Activated CD4-positive, alpha-beta T cell treated with anti-CD3 and anti-CD28 coated beads, Interleukin-2, amount 50 U/mL, for 16 hours (primary cell): ENCODE results near the gene MAEA.

ENCODE experiments used
- DNase-seq: peaks from one replicate; pipeline ENCODE4 v3.0.0-alpha.2; 2020

Gene MAEA

DNA sequence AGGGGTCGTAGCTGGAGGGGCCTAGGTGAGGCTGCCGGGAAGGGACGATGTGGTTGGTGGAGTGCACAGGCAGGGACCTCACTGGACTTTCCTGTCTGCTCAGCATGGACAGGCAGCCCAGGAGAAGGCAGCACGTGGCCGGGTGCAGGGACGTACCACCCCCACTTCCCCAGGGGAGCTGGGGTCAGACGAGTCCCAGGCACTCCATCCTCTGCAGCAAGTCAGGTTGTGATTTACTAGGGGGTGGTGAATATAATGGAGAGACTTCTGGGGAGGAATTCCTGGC, 39.2 kb upstream of the MAEA start:
- no peak for DNase-seq

DNA sequence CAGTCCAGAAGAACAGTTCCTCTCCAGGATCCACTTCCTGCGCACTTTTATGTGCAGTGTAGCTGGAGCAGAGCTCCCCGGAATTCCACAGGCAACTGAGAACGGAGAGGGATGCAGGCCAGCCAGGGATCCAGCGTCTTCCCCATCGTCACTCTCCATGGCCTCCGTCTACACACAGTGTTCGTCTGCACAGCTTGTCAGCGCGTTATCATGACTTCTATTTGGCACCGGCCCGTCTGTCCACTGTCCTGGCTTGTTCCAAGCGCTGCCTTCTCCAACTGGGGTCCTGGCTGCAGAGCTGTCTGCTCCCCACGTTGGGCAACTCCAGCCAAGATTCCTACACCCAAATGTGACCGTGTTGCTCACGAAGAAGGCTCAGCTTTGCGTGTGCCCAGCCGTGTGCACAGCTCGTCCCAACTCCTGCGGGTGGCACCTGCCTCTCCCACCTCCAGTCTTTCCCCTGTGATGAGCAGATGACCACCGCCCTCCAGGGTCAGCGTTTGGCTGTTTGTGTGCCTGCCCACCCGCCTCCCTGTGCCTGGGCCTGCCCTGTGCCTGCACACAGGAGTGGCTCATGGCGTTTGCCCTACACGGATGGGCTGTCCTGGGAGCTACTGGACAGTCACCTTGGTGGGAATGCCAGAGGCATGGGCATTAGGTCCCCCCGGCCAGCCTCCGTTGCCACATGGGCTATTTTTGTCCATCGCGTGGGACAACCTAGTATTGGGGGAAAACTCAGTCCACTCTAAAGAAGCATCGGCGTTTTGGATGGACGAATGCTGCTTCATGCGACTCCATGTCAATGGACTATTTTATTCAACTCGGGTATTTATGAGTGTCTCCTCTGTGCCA, 38.5 kb upstream of the MAEA start:
- DNase-seq, result no peak

DNA sequence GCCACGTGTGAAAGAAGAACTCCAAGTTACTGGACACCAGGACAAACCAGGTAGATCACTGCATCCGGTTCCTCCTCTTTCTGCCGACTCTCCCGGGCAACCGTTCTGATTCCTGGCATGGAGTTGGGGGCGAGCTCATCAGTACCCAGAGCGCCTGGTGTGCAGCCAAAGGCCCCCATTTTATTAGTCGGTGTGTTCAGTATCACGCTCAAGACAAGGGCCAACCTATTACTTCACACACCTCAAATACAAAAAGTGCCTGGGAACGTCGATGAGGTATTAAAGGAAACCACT, 38.0 kb upstream of the MAEA start:
- DNase-seq, result no peak

DNA sequence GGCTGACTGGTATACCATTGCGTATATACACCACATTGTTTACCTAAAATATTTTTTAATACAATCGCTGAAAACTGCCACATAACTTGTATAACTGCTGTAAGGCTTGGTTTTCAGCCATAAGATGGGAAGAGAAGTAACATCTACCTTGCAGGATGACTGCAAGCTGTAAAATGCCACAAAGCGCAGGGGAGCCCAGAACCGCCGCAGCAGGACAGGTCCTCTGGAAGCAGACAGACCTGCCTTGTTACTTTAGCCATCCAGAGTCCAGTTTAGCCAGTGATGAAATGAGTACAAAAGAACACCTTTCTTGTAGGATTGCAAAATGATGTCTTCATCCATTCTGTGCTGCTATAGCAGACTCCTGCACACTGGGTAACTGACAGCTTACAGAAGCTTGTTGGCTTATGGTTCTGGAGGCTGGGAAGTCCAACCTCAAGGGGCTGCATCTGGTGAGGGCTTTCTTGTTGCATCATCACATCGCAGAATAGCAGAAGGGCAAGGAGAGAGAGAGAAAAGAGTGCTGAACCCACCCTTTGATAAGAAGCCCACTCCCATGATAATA, 36.7 kb upstream of the MAEA start:
- no peak for DNase-seq

DNA sequence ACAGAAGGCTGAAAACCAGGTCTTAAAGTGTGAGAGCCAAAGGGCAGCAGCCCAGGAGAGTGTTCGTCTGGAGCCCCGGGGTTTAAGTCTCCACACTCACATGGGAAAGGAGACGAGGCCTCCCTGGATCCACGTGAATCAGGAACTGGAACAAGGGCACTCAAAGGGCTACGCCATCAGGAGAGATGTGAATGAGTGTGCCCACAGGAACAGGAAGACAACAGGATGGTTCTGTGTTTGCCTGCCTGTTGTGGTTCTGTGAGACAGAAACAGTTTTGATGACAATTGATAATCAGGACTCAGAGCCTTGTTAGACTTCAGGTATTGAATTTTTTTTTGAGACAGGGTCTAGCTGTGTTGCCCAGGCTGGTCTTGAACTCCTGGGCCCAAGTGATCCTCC, 35.9 kb upstream of the MAEA start:
- DNase-seq, result no peak

DNA sequence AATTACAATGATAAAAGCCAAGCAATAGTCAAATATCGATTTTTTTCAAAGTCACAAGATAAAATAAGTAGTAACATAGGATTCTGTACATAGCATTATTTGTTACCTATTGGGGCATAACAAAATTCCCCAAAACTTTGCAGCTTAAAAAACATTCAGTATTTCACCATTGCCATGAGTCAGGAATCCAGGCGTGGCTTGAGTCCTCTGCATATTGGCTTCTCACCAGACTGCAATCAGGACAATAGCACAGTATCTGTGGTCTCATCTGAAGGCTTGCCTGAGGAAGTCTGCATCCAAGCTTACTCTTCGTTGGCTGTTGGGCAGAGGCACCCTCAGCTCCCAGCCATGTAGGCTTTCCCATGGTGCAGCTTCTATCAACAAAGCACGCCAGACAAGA, 34.5 kb upstream of the MAEA start:
- DNase-seq, result no peak

DNA sequence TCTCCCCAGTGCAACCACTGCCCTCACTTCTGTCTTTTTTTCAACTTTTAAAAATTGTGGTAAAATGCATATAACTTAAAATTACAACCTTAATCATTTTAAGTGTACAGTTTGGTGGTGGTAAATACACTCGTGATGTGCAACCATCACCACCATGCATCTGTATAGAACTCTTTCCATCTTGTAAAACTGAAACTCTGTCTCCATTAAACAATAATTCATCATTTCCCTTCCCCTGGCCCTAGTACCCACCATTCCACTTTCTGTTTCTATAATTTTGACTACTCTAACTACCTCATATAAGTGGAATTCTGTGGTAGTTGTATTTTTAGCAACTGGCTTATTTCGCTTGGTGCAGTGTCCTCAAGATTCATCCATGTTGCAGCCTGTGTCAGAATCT, 34.0 kb upstream of the MAEA start:
- no peak for DNase-seq

DNA sequence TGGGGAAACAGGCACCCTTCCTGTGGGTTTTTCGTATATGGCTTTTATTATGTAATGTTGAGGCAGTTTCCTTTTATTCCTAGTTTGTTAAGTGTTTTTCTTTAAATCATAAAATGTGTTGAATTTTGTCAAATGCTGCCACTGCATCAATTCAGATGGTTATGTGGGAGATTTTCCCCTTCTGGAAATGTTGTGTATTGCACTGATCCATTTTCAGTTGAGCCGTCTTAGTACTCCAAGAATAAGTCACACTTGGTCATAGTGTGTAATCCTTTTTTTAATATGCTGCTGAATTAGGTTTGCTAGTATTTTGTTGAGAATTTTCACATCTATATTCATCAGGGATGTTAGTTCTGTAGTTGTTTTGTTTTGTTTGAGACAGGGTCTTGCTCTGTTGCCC, 31.2 kb upstream of the MAEA start:
- no peak for DNase-seq

DNA sequence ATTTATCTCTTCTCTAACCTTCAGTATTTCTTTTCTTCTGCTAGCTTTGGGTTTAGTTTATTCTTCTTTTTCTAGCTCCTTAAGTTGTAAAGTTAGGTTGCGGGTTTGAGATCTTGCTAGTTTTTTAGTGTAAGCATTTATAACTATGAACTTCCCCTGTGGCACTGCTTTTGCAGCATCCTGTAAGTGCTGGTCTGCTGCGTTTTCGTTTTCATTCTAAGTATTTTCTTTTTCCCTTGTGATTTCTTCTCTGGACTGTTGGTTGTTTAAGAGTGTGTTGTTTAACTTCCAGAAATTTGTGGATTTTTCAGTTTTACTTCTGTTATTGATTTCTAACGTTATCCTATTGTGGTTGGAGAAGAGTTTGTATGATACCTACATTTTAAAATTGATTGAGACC, 29.7 kb upstream of the MAEA start:
- no peak for DNase-seq

DNA sequence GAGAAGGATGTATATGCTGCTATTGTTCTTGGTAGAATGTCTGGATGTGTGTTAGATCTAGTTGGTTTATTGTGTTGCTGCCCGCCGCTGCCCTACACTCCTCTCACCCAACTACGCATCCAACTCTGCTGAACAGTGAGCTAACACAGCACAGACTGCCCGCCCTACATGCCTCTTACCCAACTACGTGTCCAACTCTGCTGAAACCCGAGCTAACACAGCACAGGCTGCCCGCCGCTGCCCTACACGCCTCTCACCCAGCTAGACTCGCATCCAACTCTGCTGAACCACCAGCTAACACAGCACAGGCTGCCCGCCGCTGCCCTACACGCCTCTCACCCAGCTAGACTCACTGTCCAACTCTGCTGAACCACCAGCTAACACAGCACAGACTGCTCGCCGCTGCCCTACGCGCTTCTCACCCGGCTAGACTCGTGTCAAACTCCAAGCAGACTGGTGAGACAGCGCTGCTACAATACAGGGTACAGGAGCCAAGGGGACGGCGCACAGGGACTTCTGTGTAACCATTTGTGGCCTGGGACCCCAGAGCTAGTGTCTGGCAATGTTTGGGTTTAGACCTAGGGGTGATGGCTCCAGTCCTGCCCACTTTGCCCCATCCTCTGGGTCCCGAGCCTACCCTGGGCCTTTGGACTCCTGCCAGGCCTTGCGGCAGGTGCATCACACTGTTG, 29.1 kb upstream of the MAEA start:
- no peak for DNase-seq

DNA sequence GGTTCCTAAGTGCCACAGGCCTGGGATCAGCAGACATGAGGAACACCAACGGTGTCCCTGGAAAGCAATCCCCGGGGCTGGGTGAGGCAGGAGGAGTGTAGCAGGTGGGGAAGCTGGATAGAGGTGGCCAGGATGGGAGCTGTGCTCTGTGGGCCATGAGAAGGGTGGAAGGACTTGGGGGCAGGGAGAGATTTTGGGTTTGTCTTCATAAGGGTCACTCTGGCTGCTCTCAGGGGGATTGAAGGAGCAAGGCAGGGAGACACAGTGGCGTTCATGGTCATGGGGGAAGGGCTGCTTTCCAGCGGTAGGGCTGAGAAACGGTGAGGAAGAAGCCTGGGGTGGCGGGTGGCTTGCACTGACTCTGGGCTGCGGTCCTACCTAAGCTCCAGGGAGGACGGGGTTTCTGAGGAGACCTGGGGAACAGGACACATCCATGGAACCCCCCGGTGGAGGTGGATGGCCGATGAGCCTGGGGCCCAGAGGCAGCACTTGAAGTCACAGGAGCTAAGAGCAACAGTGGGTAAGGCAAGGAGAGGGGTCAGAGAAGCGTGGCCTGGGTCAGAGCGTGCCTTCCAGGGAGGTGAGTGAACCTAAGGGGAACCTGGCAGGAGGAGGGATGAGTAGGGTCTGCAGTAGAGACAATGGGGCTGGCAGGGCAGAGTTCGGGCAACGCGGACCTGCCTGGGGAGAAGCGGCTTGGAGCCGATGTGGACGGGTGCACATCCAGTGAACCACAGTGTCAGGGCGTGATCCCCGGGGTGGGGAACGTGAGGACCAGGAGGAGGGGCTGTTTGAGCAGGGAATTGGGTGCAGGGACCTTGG, 28.4 kb upstream of the MAEA start:
- DNase-seq, result no peak

DNA sequence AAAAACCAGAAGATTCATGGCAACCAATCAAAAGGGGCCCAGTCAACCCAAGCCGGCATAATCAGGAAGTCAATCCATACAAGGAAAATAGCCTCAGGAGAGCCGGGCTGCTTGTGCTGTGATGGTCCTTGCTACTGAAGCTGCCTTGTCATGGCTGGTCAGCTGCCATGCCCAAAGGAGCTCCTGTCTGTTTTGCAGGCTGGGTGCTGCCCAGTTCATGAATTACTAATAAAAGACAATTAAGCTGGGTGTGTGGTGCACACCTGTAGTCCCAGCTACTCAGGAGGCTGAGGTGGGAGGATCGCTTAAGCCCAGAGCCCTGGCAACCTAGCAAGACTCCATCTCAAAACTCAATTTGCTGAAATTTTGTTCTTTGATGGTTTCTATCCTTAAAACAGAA, 24.7 kb upstream of the MAEA start:
- DNase-seq, result no peak

DNA sequence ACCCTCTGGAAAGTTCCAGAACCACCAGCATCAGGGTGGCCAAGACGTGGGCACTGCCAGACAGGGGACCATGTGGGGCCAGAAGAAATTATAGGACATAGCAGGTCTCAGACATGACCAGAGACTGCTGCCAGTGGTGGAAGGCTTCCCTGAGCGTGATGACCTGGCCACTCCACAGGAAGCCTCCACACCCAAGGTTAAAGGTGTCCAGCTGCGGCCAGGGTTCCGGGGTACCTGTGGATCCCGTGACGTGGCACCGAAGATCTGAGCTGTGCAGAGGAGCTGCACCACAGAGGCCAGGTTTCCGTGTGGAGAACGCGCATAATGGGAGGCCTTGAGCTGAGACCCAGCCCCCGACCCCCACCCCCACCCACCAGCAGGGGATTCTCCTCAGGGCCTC, 24.3 kb upstream of the MAEA start:
- DNase-seq, result no peak

DNA sequence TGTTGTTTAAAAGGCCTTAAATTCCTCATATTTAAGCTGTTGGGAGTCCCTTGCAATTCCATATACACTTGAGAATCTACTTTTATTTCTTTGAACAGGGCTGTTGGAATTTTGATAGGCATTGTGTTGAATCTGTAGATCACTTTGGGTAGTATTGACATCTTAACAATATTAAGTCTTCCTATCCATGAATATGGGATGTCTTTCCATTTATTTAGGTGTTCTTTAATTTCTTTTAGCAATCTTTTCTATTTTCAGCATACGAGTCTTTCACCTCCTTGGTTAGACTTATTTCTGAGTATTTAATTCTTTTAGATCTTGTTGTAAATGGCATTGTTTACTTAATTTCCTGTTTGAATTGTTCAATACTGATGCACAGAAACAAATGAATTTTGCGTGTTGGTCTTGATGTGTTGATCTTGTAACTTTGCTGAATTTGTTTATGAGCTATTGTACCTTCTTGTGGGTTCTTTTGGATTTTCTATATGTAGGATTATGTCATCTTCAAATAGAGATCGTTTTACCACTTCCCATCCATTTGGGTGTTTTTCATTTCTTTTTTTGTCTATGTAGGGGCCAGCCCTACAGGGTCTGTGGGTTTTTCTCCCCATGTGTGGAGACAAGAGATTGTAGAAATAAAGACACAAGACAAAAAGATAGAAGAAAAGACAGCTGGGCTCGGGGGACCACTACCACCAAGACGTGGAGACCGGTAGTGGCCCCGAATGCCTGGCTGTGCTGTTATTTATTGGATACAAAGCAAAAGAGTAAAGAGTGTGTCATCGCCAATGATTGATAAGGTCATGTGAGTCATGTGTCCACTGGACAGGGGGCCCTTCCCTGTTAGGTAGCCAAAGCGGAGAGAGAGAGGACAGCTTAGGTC, 22.6 kb upstream of the MAEA start:
- DNase-seq, result no peak

DNA sequence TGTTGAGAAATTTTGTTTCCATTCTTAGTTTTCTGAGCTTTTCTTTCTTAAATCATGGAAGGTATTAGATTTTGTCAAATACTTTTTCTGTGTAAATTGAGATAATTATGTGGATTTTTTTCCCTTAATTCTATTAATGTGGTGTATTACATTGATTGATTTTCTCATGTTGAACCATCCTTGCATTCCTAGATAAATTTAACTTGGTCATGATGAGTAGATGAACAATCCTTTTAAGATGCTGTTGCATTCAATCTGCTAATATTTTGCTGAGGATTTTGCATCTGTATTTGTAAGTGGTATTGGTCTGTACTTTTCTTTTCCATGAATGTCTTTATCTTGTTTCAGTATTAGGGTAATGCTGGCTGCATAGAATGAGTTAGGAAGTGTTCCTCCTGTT, 20.5 kb upstream of the MAEA start:
- DNase-seq, result no peak

DNA sequence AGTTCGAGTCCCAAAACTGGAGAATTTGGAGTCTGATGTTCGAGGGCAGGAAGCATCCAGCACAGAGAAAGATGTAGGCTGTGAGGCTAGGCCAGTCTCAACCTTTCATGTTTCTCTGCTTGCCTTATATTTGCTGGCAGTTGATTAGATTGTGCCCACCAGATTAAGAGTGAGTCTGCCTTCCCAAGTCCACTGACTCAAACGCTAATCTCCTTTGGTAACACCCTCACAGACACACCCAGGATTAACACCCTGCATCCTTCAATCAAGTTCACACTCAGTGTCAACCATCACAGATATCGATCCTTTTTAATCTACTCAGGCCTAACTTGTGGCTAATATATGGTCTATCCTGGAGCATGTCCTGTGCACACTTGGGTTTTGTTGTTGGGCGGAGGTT, 18.0 kb upstream of the MAEA start:
- DNase-seq, result no peak

DNA sequence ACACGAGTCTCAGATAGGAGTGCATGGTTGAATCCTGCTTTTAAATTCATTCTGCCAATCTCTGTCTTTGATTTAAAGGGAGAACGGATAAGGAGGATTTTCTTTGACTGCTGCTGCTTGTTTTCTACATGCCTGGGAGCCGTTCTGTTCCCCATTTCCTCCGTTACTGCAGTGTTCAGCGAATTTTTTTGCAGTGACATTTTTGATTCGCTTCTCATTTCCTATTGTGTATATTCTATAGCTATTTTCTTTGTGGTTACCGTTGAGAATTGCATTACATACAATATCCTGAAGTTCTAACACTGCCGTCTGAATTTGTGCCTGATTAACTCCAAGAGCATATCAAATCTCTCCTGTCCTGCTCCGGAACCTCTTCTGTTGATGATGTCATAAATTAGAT, 14.8 kb upstream of the MAEA start:
- no peak for DNase-seq

DNA sequence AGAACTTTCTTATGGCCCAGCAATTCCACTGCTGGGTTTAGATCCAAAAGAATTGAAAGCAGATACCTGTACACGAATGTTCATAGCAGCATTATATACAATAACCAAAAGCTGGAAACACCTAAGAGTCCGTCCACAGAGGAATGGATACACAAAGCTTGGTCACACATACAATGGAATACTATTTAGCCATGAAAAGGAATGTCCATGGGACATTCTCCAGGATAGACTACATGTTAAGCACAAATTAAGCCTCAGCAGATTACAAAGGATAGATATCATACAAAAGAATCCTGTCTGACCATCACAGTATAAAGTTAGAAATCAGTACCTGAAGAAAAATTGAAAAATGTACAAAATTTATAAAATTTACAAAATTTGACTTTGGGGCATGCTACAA, 12.7 kb upstream of the MAEA start:
- no peak for DNase-seq

DNA sequence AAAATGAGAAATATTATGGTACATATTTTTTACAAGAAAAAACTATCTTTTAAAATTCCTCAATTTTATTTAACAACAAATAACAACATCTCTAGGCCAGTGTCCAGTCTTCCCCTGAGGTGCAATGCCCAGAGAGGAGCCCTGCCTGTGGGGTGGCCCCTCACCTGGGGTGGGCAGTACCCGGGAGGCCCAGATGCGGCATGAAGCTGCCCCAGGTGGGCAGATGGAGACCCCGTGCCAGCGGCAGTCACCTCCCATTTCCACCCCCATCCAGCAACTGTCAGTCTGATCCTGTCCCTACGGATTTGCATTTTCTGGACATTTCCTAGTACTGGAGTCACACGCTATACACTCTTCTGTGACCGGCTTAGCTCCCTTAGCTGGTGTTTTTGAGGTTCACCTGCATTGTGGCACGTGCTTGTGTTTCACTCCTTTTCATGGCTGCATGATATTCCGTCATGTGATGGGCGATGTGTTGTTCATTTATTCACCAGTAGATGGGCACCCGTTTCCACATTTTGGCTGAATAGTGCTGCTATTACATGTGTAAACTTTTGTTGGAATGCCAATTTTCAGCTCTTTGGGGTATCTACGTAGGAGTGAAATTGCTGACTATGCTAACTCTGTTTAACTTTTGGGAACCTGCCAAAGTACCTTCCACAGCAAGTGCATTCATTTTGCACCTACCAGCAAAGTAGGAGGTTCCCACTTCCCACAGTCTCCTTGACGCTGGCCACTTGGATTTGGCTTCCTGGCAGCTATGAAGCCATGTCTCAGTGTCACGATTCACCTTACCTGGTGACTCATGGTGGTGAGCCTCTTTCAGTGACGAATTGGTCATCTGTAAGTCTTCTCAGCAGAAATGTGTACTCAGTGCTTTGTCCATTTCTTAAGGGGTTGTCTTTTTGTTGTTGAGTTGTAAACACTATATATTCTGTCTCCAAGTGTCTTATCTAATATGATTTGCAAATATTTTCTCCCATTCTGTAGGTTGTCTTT, 11.7 kb upstream of the MAEA start:
- DNase-seq, result no peak

DNA sequence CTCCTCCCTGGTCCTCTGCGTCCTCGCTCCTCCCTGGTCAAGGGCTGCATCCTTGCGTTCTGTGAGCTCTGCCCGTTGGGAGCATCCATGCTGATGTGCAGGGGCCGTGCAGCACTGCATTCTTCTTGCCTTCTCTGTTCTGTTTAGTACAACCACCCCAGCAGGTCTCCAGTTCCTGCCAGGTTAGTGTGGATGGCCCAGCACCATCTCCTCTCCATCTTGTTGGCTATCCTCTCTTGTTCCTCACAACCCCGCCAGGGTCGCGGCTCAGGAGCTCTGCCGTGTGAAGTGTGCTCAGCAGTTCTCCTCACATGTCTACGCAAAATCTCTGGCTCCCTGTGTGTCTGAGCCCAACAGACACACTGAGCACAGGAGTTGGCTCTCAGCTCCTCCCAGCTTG, 10.4 kb upstream of the MAEA start:
- DNase-seq, result no peak

DNA sequence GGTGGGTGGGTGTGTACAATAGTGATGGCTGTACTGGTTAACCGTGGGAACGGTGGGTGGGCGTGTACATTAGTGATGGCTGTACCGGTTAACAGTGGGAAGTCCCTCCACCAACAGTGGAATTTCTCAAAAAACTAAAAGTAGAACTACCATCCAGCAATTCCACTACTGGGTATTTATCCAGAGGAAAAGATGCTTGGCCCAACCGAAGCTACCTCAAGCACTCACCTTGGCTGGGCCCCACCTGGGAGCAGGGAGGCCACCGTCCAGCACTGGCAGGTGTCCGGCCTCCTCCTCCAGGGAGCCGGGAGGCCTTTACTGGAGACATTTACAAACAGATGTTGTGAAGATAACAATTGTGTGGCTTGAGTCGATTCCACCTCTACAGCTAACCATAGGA, 6.0 kb upstream of the MAEA start:
- no peak for DNase-seq
